Stimulated activated CD4-positive, alpha-beta T cell treated with anti-CD3 and anti-CD28 coated beads, Interleukin-15, amount 100 ng/mL, for 24 hours (primary cell): ENCODE data around the gene RNU1-4.
"Not testable (repeated sequence)": the region's sequence is repeated elsewhere in the genome, so short reads cannot be mapped to it uniquely, and the experiment has no call there.

ENCODE experiments used
- DNase-seq: peaks from one replicate; pipeline ENCODE4 v3.0.0-alpha.2; 2020

The RNU1-4 gene

GRCh38 chr1:16740047-16740964 is at the start of gene RNU1-4:
Gene RNU1-4 (plus strand): TSS chr1:16740516.
- DNase-seq, result not testable (repeated sequence)

- not testable (repeated sequence) for DNase-seq
These were observed 49.2 kb upstream of the RNU1-4 start for GRCh38 chr1:16690971-16691682.

- DNase-seq, result not testable (repeated sequence)
These were observed 48.0 kb upstream of the RNU1-4 start for GRCh38 chr1:16692283-16692682.

- not testable (repeated sequence) for DNase-seq
These were observed 47.4 kb upstream of the RNU1-4 start for GRCh38 chr1:16692717-16693448.

- DNase-seq, result not testable (repeated sequence)
These were observed 46.6 kb upstream of the RNU1-4 start for GRCh38 chr1:16693449-16694307.

- DNase-seq, result not testable (repeated sequence)
These were observed 46.0 kb upstream of the RNU1-4 start for GRCh38 chr1:16694308-16694702.

GRCh38 chr1:16696507-16697150 is 43.7 kb upstream of the RNU1-4 start:
- not testable (repeated sequence) for DNase-seq

- not testable (repeated sequence) for DNase-seq
These were observed 43.2 kb upstream of the RNU1-4 start for GRCh38 chr1:16697152-16697551.

- not testable (repeated sequence) for DNase-seq
These were observed 40.9 kb upstream of the RNU1-4 start for GRCh38 chr1:16699440-16699839.

- not testable (repeated sequence) for DNase-seq
These were observed 40.0 kb upstream of the RNU1-4 start for GRCh38 chr1:16700138-16700895.

GRCh38 chr1:16701189-16701588 is 39.1 kb upstream of the RNU1-4 start:
- not testable (repeated sequence) for DNase-seq

- DNase-seq, result not testable (repeated sequence)
These were observed 38.0 kb upstream of the RNU1-4 start for GRCh38 chr1:16702280-16702679.

- DNase-seq, result not testable (repeated sequence)
These were observed 37.2 kb upstream of the RNU1-4 start for GRCh38 chr1:16703141-16703540.

- DNase-seq, result not testable (repeated sequence)
These were observed 36.7 kb upstream of the RNU1-4 start for GRCh38 chr1:16703602-16704001.

GRCh38 chr1:16704076-16704475 is 36.2 kb upstream of the RNU1-4 start:
- DNase-seq, result not testable (repeated sequence)

- not testable (repeated sequence) for DNase-seq
These were observed 35.7 kb upstream of the RNU1-4 start for GRCh38 chr1:16704502-16705100.

- not testable (repeated sequence) for DNase-seq
These were observed 34.0 kb upstream of the RNU1-4 start for GRCh38 chr1:16706302-16706701.

- not testable (repeated sequence) for DNase-seq
These were observed 32.9 kb upstream of the RNU1-4 start for GRCh38 chr1:16707130-16708093.

- DNase-seq, result not testable (repeated sequence)
These were observed 31.6 kb upstream of the RNU1-4 start for GRCh38 chr1:16708704-16709103.
